HG03342 (cell line): ENCODE measurements around the gene TTC33.

Experiments
- ATAC-seq: cut with Tn5 transposase; IDR thresholded peaks from one replicate; pipeline ENCODE4 v1.9.1; 2021; ENCODE audit warnings: mild to moderate bottlenecking, moderate library complexity; ENCODE audit not compliant: unreplicated experiment

Gene TTC33

DNA sequence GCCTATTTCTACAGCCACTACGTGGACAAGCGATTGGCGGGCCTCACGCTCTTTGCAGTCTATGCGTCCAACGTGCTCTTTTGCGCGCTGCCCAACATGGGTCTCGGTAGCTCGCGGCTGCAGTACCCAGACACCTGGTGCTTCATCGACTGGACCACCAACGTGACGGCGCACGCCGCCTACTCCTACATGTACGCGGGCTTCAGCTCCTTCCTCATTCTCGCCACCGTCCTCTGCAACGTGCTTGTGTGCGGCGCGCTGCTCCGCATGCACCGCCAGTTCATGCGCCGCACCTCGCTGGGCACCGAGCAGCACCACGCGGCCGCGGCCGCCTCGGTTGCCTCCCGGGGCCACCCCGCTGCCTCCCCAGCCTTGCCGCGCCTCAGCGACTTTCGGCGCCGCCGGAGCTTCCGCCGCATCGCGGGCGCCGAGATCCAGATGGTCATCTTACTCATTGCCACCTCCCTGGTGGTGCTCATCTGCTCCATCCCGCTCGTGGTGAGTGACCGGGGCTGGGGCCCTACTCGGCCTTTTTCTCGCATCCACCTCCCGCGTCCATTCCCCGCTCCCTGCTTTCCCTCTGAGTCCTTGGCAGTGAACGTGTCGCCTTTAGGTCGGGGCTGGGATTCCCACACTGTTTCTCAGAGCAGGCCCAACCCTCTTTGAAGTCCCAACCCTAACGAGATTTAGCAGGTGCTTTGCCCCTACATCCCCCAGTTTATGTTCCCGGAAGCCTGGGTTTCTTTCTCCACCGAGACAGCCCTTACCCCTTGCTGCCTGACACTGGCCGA, 74.2 kb downstream of the TTC33 start:
- ATAC-seq, result no peak

DNA sequence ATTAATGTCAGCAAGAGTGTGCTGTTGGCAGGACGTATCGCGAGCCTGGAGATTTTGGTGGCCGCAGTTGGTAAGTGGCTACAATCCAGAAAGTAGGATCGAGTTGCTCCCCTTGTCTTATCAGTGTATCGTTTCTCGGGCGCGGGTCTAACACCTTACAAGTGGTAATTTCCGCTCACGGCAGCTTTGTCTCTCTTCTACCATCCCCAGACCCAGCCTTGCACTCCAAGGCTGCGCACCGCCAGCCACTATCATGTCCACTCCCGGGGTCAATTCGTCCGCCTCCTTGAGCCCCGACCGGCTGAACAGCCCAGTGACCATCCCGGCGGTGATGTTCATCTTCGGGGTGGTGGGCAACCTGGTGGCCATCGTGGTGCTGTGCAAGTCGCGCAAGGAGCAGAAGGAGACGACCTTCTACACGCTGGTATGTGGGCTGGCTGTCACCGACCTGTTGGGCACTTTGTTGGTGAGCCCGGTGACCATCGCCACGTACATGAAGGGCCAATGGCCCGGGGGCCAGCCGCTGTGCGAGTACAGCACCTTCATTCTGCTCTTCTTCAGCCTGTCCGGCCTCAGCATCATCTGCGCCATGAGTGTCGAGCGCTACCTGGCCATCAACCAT, 74.9 kb downstream of the TTC33 start:
- no peak for ATAC-seq

DNA sequence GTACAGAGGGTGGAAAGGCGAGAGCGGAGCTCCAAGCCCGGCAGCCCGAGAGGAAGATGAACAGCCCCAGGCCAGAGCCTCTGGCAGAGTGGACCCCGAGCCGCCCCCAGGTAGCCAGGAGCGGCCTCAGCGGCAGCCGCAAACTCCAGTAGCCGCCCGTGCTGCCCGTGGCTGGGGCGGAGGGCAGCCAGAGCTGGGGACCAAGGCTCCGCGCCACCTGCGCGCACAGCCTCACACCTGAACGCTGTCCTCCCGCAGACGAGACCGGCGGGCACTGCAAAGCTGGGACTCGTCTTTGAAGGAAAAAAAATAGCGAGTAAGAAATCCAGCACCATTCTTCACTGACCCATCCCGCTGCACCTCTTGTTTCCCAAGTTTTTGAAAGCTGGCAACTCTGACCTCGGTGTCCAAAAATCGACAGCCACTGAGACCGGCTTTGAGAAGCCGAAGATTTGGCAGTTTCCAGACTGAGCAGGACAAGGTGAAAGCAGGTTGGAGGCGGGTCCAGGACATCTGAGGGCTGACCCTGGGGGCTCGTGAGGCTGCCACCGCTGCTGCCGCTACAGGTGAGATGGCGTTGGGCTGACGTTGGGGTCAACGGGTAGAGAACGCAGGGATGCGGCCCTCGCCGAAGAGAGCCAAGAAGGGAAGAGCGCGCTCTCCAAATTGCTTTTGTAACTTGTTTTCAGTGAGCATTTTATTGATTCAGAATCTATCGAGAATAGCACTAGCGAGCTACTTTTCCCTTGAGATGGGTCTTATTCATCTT, 75.7 kb downstream of the TTC33 start, which contains the start of gene PTGER4:
Gene PTGER4 (plus strand): TSS at position 3 of the 769 bp plus-strand sequence. CDS start 1,079 bp downstream, outside the sequence.
- ATAC-seq, result peak; percentile 34

DNA sequence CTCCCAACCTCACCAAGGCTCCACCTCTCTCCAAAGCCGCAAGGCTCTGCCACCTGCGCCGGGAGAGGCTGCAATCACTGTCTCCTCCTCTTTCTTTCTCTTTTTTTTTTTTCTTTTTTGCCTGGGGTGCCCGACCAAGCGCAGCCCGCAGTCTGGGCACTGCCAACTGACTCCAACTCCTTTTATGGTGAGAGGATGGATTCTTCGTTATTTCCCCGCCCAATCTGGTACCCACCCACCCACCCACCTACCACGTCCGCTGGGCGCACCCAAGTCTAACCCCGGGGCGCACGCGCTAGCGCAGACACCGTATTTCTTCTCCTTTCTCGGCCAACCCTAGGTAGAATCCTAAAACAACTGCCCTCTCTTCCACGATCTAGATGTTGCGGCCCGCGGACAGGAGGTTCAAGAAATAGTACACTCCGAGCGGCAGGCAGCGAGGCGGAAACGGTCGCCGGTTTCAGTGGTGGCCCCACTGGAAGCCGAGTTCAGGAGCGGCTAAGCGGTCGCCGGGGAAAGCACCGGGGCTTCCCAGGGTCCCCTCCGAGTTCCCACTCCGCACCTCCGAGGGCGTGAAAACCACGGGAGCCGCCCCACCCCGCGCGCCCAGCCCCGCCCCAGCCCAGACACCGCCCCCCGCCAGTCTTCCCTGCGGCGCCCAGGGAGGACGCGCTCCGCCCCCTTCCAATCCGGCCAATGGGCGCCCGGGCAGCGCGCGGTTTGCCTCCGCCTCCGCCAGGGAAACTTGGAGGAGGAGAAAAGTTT, 76.4 kb downstream of the TTC33 start:
- ATAC-seq, result peak; percentile 72

DNA sequence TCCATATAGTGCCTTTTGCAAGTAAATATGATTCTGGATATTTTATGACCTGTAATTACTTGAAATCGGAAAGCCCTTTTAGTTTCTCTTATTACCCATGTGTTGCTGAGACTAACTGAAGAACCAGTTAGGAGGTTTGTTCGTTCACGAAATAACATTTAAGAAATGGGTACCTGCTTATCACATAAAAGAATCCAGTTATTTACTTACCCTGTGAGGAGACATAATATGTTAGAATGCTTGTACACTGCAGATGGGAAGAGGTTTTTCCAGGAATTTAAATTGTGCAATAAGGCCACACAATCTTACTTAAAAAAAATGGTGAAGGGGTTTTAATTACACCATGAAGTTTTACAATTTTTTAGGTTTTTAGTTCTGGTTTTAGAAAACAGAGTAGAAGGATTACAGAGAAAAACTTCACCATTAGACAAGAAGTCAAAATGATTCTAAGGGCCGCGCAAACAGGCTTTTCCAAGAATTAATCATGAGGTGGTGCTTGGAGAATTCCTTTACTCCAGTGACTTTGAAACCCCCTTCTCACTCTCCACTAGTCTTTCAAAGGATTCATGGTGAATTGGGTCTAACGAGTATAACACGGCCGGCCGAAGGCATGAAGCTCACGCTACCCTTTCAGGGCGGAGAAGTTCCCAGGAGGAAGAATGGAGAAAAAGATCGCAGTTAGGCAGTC, 77.2 kb downstream of the TTC33 start:
- ATAC-seq, result no peak

DNA sequence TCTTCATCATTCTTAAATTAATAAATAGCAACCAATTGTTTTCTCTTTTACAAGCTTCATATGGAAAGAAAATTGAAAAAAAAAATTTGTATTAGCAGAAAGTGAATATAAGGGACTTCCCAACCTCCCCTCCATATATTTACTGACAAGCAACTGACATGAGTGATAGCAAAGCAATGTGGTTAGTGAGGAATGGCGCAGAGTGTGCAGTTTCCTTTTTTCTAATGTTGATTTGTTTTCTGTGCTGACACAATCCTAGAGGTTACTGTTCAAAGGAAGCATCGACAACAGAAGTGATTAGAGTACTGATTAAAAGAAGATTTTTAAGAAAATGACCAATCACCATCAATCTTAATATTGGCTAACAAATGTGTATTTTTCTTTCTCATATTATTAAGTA, 77.7 kb downstream of the TTC33 start:
- no peak for ATAC-seq

DNA sequence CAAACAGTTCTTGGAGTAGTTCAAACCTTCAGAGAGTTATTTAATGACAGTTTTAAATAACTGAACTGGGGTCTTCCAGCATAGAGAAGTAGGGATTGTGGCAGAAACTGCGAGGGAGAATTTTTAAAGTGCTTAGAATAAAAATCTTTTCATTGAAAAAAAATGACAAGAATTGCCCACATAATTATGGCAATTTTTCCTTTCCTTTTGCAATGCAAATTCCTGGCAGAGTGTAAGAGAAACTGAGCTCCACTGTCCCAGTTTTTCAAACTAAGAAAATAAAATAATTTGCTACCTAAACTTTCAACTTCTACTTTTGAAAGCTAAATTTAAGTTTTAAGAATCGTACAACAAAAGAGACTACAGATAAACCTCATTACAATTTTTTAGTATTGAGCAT, 78.3 kb downstream of the TTC33 start:
- ATAC-seq, result no peak

DNA sequence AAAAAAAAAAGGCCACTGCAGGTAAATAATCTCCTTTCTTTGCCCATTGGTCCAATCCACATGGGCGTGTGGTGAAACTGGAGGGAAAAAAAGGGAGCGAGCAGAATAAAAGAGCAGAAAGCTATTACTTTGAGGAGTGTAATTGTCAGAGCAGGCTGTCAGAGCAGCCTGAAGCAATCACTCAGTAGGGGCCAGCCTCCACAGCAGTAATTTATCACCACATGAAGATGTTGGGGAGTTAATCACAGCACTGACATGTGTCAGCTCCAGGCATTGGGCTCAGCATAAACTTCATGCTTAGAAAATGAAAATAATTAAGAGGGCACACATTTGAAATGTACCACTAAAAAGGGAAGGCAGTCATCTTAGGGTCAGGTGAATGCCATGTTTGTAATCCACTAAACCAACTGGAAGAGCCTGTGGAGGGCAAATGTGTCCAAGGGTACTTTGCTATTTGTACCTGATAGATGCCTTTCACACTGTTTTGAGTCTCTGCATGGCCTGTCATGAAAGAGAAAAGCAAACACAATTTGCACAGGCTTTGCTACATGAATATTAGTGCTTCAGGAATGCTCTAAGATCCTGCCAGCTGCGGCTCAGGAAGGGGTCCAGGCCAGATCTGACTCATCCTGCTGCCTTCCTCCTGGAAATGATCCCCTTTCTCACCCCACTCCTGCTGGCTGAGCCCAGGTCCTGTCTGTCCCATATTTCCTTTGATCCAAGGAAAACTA, 79.0 kb downstream of the TTC33 start:
- no peak for ATAC-seq

DNA sequence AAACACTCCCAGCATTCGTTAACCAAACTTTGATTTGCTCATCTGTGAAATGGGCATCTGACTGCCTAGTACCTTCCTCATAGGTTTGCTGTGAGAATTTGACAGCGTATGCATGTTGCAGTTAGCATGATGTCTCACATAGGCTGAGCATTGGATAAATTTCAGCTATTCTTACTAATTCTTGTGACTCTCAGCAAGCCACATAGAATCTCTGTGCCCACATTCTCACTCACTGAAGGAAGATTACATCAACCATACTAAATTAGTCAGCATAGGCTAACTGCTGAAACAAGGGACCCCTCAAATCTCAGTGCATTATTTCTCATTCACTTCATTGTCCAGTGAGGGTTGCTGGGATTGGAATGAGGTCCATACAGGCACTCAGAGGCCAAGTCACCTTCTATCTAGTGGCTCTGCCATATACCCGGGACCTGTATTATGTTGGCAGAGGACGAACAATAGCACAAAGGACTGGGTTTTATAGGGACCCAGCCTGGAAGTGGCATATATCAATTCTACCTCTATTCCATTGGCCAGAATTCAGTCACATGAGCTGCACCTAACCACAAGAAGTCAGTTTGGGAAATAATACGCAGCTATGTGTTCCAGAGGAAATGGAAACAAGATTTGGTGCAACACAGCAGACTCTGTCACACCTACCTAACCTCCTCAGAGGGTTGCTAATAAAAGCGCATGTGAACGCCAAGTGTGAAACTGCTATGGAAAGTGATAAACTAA, 80.2 kb downstream of the TTC33 start:
- ATAC-seq, result no peak

DNA sequence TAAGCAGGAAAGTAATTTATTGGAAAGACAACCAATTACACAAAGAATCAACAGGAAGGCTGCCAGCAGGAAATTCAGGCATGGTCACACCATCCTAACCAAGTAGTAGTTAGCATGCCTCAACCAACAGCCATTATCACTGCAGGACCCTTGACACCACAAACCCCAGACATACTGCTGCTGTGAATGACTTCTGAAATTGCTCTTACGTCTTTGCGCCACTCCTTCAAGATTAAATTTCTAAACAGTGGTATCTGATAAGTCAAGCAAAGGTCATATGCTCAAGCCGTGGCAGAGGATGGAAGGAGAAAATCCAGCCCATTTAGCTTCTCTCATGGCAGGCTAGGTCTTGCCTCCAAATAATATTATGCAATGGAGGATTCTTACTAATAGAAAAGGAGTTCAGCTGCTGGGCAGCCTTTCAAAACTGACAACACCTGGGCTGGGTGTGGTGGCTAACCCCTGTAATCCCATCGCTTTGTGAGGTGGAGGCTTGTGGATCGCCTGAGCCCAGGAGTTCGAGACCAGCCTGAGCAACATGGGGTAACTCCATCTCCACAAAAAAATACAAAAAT, 81.0 kb downstream of the TTC33 start:
- no peak for ATAC-seq

DNA sequence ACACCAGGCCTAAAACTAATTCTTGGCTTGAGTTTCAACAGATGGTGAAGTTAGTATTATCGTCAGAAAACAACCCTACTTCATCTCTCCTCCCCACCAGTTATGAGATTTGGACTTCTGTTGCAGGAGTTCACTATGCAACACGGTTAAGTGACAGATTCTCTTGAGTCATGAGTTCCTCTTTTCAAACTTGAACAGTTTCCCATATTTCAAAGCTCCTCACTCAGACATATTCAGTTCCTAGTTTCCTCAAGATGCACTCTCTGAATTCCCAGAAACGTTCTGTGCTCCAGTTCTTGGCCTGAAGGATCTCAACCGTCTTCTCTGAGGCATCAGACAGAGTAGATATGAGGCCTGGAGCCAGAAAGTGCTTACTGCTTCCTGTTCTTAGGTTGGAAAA, 83.3 kb downstream of the TTC33 start:
- ATAC-seq, result no peak

DNA sequence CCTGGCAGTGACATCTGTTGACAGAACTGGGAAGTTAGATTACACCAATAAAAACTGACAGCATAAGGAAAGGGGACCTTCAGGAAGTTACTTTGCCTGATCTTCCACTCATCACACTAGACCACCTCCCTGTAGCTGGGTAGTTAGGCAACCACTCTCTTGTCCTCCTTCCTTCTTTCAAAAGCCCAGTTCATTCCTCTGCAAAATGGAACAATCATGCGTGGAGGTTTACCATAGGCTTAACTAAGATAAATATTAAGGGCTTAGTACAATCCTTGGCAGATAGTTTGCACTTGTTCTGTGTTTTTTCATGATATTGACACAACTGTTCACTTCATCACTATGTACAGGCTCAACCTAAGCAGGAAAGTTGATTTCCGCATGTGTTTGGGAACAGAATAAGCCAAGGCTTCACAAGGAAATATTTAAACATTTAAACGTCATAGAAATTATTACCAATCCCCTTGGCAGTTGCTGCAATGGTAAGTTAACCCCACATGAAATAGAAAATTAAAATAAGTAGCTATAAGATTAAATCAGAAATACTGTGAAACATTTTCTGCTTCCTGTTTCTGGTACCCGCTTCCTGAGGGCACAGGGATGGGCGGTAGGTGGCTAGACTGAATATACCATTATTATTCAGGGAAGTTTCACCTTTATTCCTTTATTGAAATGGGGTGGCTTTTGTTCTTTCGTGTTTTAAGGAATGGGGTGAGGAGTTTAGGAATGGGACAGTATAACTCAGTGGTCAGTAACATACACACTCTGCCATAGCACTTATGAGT, 86.0 kb downstream of the TTC33 start:
- no peak for ATAC-seq

DNA sequence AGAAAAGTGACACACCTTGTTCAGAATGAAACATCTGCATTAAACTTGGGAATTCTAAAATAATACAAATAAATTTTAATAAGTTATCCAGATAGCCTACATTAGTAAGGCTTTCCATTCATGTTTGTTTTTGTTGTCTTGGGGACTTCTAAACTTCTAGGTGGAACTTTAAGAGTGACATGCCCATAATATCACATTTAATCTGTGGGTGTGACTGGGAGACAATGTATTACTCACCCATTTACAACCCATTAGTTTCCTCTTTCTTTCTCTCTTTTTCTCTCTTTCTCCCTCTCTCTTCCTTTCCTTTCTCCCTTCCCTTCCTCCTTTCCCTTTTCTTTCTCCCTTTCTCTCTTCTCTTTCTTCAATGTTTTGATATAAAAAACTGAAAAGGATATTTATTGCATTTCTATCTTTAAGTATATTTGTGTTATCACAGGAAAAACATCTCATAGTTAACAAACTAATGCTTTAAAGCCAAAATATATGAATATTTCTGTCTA, 88.5 kb downstream of the TTC33 start:
- ATAC-seq, result no peak

DNA sequence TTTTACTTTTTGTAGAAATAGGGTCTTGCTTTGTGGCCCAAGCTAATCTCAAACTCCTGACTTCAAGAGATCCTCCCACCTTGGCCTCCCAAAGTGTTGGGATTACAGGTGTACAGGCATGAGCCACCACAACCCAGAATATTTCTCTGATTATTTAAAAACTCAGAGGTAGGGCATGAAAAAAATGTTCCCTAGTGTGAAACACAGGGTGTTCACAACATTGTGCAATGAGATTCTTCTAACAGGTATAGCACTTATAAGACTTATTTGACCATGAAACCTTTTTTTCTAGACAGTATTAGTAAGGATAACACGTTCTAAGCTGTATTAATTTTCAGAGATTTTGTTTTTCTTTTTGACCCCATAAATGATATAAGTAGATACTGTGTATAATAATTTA, 89.1 kb downstream of the TTC33 start:
- no peak for ATAC-seq

DNA sequence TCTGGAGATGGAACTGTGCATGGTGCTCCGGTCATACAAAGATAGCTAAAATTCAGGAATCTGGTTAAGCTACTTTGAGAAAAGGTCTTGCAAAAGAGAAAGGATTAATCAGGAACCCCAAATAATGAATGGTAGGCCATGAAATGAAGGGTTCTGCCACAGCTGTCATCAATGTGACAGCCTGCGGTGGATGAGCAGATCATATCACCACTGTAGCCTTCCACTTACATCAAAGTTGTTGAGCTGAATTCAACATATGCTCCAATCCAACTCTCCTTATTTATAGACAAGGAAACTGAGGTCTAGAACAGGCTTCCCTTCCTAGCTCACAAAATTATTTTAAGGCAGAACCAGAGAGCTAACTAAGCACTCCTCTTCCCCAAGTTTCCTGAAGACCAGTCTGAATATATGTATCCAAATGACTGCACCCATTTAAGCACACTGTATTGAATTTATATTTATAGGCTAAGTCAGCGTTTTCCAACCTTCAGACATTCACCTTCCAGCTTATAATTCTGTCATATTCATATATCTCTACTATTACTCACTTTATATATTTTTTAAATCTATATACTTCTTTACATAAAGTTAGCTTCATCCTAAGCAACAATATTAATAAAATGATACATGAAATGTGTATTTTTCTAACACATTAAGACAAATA, 90.0 kb downstream of the TTC33 start:
- ATAC-seq, result no peak

DNA sequence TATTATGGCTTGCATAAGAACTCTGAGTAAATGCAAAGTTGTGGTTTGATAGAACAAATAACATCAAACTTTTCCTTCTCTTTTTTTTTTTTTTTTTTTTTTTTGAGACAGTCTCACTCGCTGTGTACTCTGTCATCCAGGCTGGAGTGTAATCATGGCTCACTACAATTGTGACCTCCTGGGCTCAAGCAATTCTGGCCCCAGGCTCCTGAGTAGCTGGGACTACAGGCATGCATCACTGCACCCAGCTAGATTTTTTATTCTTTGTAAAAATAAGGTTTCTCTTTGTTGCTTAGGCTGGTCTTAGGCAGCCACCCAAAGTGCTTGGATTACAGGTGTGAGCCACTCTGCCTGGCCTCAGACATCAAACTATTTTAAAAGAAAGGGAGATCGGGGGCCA, 95.0 kb downstream of the TTC33 start:
- ATAC-seq, result no peak

DNA sequence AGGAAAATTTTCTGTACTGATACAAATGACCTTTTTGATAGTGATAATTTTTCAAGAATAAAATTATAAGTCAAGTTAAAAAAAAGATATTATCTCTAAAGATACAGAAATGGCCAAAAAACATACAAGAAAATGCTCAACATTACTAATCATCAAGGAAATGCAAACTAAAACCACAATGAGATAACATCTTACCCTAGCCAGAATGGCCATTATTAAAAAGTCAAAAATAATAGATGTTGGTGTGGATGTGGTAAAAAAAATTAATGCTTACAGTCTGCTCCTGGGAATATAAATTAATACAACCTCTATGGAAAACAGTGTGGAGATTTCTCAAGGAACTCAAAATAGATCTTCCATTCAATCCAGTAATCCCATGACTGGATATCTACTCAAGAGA, 99.0 kb downstream of the TTC33 start:
- ATAC-seq, result no peak
